ENCODE measurements around the gene CAAP1.

DNA sequence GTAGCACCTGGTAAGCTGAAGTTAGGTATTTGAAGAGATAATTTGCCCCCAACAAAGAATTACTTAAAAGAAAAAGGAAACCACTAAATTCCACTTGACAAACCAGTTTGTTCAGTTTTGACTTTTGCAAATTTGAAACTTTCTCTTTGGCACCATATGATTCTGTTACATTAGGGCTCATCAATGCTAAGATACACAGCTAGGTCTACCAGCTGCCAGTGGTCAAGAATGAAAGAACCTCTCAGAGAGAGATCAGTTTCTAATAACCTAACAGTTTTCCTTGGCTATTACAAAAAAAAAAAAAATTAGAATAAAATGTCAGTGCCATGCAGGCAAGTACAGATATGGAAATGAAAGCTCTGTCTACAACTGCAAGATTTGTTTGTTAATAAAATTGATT is 92.3 kb downstream of the CAAP1 start:
- TF ChIP-seq, protein P1, sequence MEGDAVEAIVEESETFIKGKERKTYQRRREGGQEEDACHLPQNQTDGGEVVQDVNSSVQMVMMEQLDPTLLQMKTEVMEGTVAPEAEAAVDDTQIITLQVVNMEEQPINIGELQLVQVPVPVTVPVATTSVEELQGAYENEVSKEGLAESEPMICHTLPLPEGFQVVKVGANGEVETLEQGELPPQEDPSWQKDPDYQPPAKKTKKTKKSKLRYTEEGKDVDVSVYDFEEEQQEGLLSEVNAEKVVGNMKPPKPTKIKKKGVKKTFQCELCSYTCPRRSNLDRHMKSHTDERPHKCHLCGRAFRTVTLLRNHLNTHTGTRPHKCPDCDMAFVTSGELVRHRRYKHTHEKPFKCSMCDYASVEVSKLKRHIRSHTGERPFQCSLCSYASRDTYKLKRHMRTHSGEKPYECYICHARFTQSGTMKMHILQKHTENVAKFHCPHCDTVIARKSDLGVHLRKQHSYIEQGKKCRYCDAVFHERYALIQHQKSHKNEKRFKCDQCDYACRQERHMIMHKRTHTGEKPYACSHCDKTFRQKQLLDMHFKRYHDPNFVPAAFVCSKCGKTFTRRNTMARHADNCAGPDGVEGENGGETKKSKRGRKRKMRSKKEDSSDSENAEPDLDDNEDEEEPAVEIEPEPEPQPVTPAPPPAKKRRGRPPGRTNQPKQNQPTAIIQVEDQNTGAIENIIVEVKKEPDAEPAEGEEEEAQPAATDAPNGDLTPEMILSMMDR (IDR thresholded peaks at IDR 0.05): no peak
- no peak for TF ChIP-seq POLR2A (IDR thresholded peaks at IDR 0.05)

Measured in adrenal gland (tissue), 5 donors.